H1 (cell line): Measurements from ENCODE around the gene TRPM1. TPM values are rescaled to one million over a fixed set of nuclear protein-coding genes. Genes with fewer than 3 reads are reported as not detected.

ENCODE experiments used
- CTCF ChIA-PET: fragments of 300-600 bp; sonication (Branson Sonifier 250); formaldehyde crosslinking; loops from one replicate; lab custom pipeline; 2021; ENCODE audit not compliant: partially characterized antibody; lab: Charles Lee
- POLR2A ChIA-PET: fragments of 300-600 bp; sonication (Branson Sonifier 250); formaldehyde crosslinking; loops from one replicate; lab custom pipeline; 2021; ENCODE audit warnings: inconsistent platforms; ENCODE audit not compliant: partially characterized antibody; lab: Charles Lee
- DNase-seq, 2 experiments: peaks; one replicate each; pipeline versions ENCODE4 v3.0.0 to v3.0.0-alpha.2; 2010 to 2022; ENCODE audit warnings: low spot score in 2 of 2, low read depth in 1 of 2, mixed read lengths in 1 of 2
- FAIRE-seq: peaks from 2 replicates; lab custom pipeline; 2011; peaks lifted over from hg19 to GRCh38; lab: Jason Lieb, UNC
- H2AFZ ChIP-seq: 2 replicates; pipeline ENCODE4 v1.8.1; 2012; ENCODE audit warnings: low read length, inconsistent platforms
- H2AK5ac ChIP-seq: 2 replicates; pipeline ENCODE4 v1.6.1; 2013; ENCODE audit warnings: low read depth, low read length
- H2BK120ac ChIP-seq: replicated peaks from 2 replicates; pipeline ENCODE3; 2013; ENCODE audit warnings: low read depth, low read length, inconsistent platforms
- H2BK12ac ChIP-seq: 2 replicates; pipeline ENCODE4 v1.6.1; 2013; ENCODE audit warnings: low read depth, low read length
- H2BK15ac ChIP-seq: 2 replicates; pipeline ENCODE4 v1.6.1; 2013; ENCODE audit warnings: low read length
- H2BK20ac ChIP-seq: 2 replicates; pipeline ENCODE4 v1.6.1; 2013; ENCODE audit warnings: low read length
- H2BK5ac ChIP-seq: 2 replicates; pipeline ENCODE4 v1.6.1; 2013; ENCODE audit warnings: low read depth, low read length
- H3K14ac ChIP-seq: 2 replicates; pipeline ENCODE4 v1.6.1; 2013; ENCODE audit warnings: inconsistent platforms; ENCODE audit not compliant: insufficient read length
- H3K18ac ChIP-seq: 2 replicates; pipeline ENCODE4 v1.6.1; 2013; ENCODE audit warnings: low read length; ENCODE audit errors: extremely low read depth
- H3K23ac ChIP-seq: 2 replicates; pipeline ENCODE4 v1.6.1; 2013; ENCODE audit warnings: inconsistent platforms; ENCODE audit not compliant: insufficient read length
- H3K23me2 ChIP-seq: 2 replicates; pipeline ENCODE4 v1.6.1; 2013; ENCODE audit warnings: low read depth, low read length
- H3K27ac ChIP-seq: 2 replicates; pipeline ENCODE4 v1.6.1; 2011; ENCODE audit warnings: low read depth, low read length, inconsistent platforms
- H3K27me3 ChIP-seq, 4 experiments: replicated peaks in 1 of 4; 1 replicate in 1 of 4; 2 replicates in 3 of 4; pipeline versions ENCODE4 v1.6.1 to v1.8.1; 2011 to 2013; ENCODE audit warnings: low read length in 3 of 4, mild to moderate bottlenecking in 3 of 4, inconsistent platforms in 2 of 4, mixed read lengths in 2 of 4, moderate library complexity in 1 of 4; ENCODE audit not compliant: control insufficient read depth in 3 of 4, insufficient read depth in 3 of 4; ENCODE audit errors: extremely low read depth in 1 of 4
- H3K36me3 ChIP-seq, 4 experiments: 2 replicates each; pipeline versions ENCODE4 v1.6.1 to v1.8.1; 2011 to 2013; ENCODE audit warnings: mild to moderate bottlenecking in 4 of 4, low read length in 3 of 4, moderate library complexity in 2 of 4, control low read depth in 1 of 4, inconsistent platforms in 1 of 4; ENCODE audit not compliant: insufficient read depth in 4 of 4, control insufficient read depth in 2 of 4
- H3K4ac ChIP-seq: replicated peaks from 2 replicates; pipeline ENCODE3; 2013; ENCODE audit warnings: low read length, low read depth, mixed read lengths, inconsistent platforms; ENCODE audit not compliant: insufficient read length
- H3K4me1 ChIP-seq, 4 experiments: replicated peaks in 1 of 4; 1 replicate in 1 of 4; 2 replicates in 3 of 4; pipeline versions ENCODE4 v1.6.1 to v1.8.1; 2011 to 2013; ENCODE audit warnings: low read length in 3 of 4, inconsistent platforms in 2 of 4, mixed read lengths in 1 of 4; ENCODE audit not compliant: insufficient read depth in 4 of 4, control insufficient read depth in 3 of 4
- H3K4me2 ChIP-seq, 2 experiments: 2 replicates each; pipeline versions ENCODE4 v1.6.1 to v1.8.1; 2011 to 2013; ENCODE audit warnings: low read depth in 2 of 2, low read length in 2 of 2, control low read depth in 1 of 2, inconsistent platforms in 1 of 2, mild to moderate bottlenecking in 1 of 2; ENCODE audit not compliant: insufficient read depth in 1 of 2
- H3K4me3 ChIP-seq, 4 experiments: fragments of 200-600, 300-600 bp in 1 of 4; sonication (generic), shearing (Covaris generic), sonication (Bioruptor Twin) in 1 of 4; 2 replicates each; pipeline versions ENCODE4 v1.5.1 to v1.8.1; 2011 to 2016; ENCODE audit warnings: low read length in 4 of 4, low read depth in 3 of 4, control low read depth in 2 of 4, inconsistent platforms in 2 of 4, mild to moderate bottlenecking in 2 of 4, mixed read lengths in 1 of 4, moderate library complexity in 1 of 4; ENCODE audit not compliant: insufficient read depth in 2 of 4; ENCODE audit errors: extremely low read depth in 1 of 4
- H3K56ac ChIP-seq: replicated peaks from 2 replicates; pipeline ENCODE3; 2013; ENCODE audit warnings: low read depth, mild to moderate bottlenecking, mixed read lengths, low read length, inconsistent platforms; ENCODE audit not compliant: insufficient read length
- H3K79me1 ChIP-seq: 2 replicates; pipeline ENCODE4 v1.6.1; 2013; ENCODE audit warnings: low read depth, low read length, control low read depth
- H3K79me2 ChIP-seq, 2 experiments: 2 replicates each; pipeline versions ENCODE4 v1.6.1 to v1.8.1; 2012 to 2013; ENCODE audit warnings: low read length in 2 of 2, mild to moderate bottlenecking in 2 of 2, inconsistent platforms in 1 of 2; ENCODE audit not compliant: insufficient read depth in 2 of 2, control insufficient read depth in 1 of 2
- H3K9ac ChIP-seq, 4 experiments: replicated peaks in 1 of 4; 1 replicate in 1 of 4; 2 replicates in 3 of 4; pipeline versions ENCODE4 v1.6.1 to v1.8.1; 2011 to 2013; ENCODE audit warnings: low read depth in 3 of 4, low read length in 3 of 4, control low read depth in 2 of 4, mild to moderate bottlenecking in 2 of 4, moderate library complexity in 2 of 4, inconsistent platforms in 1 of 4; ENCODE audit errors: extremely low read depth in 1 of 4
- H3K9me3 ChIP-seq, 2 experiments: 2 replicates each; pipeline versions ENCODE4 v1.6.1 to v1.8.1; 2012 to 2013; ENCODE audit warnings: mild to moderate bottlenecking in 2 of 2, moderate library complexity in 2 of 2, control low read depth in 1 of 2, inconsistent platforms in 1 of 2, low read depth in 1 of 2, low read length in 1 of 2, mixed read lengths in 1 of 2; ENCODE audit not compliant: insufficient read depth in 2 of 2
- H4K20me1 ChIP-seq, 2 experiments: replicated peaks in 1 of 2; 2 replicates each; pipeline versions ENCODE3 to v1.8.1; 2011 to 2013; ENCODE audit warnings: inconsistent platforms in 2 of 2, low read length in 2 of 2, mild to moderate bottlenecking in 1 of 2; ENCODE audit not compliant: insufficient read depth in 2 of 2, control insufficient read depth in 1 of 2
- H4K5ac ChIP-seq: 2 replicates; pipeline ENCODE4 v1.6.1; 2013; ENCODE audit warnings: low read length, low read depth, mixed read lengths, inconsistent platforms; ENCODE audit not compliant: insufficient read length
- H4K8ac ChIP-seq: 2 replicates; pipeline ENCODE4 v1.8.0; 2013; ENCODE audit warnings: mild to moderate bottlenecking, moderate library complexity, low read length, inconsistent platforms; ENCODE audit not compliant: insufficient read depth; ENCODE audit errors: extremely low read depth
- H4K91ac ChIP-seq: replicated peaks from 2 replicates; pipeline ENCODE3; 2013; ENCODE audit warnings: low read length, mixed read lengths, inconsistent platforms; ENCODE audit not compliant: insufficient read length
- JUN ChIP-seq: IDR thresholded peaks from 2 replicates; pipeline ENCODE4 v1.6.1; 2011; ENCODE audit warnings: low read depth, mild to moderate bottlenecking, improper control_type of control experiment, low read length
- JUND ChIP-seq: IDR thresholded peaks from 2 replicates; pipeline ENCODE4 v1.6.1; 2011; ENCODE audit warnings: mild to moderate bottlenecking, improper control_type of control experiment, low read length
- POU5F1 ChIP-seq: IDR thresholded peaks from 2 replicates; pipeline ENCODE4 v1.6.1; 2011; ENCODE audit warnings: low read depth, mild to moderate bottlenecking, low read length, moderate library complexity
- SAP30 ChIP-seq: fragments of 300-600 bp; sonication (generic); IDR thresholded peaks from 2 replicates; pipeline ENCODE4 v1.7.1; 2012; ENCODE audit warnings: low read length, moderate library complexity, mild to moderate bottlenecking, inconsistent platforms; ENCODE audit not compliant: insufficient read depth, insufficient replicate concordance
- TEAD4 ChIP-seq: IDR thresholded peaks from 2 replicates; pipeline ENCODE4 v1.6.1; 2012; ENCODE audit warnings: low read depth, low read length, inconsistent platforms, mixed read lengths
- YY1 ChIP-seq: IDR thresholded peaks from 2 replicates; pipeline ENCODE4 v1.6.1; 2011; ENCODE audit warnings: low read depth, mild to moderate bottlenecking, low read length
- WGBS, 2 experiments: shearing (Covaris generic) in 1 of 2; methylation state at CpG; one replicate each; pipeline versions ENCODE4 v1.1.6 to v1.1.7; 2013 to 2015; ENCODE audit warnings: low lambda C conversion rate in 2 of 2, mixed read lengths in 2 of 2, inconsistent platforms in 1 of 2, low coverage in 1 of 2, missing lambda C conversion rate in 1 of 2; ENCODE audit not compliant: insufficient replicate concordance in 2 of 2, insufficient coverage in 1 of 2, insufficient read length in 1 of 2; ENCODE audit errors: extremely low coverage in 1 of 2, missing lambda C conversion rate in 1 of 2; 5-methylcytosine and 5-hydroxymethylcytosine counted together
- polyA plus RNA-seq, 7 experiments: library from polyadenylated mRNA; depleted of rRNA in 3 of 7; stranded (reverse) in 5 of 7; unstranded in 2 of 7; fragments of >200 nt in 5 of 7; fragments of 200-250 nt in 2 of 7; gene quantifications; 1 replicate in 5 of 7; 2 replicates in 1 of 7; 4 replicates in 1 of 7; pipeline versions ENCODE4 v1.2.1 to v1.2.3, GENCODE V29; 2011 to 2013; ENCODE audit warnings: missing spikeins in 2 of 7, mixed read lengths in 2 of 7
- total RNA-seq: library from RNA; stranded (reverse); fragmentation: NEBNext Ultra II Directional; extraction: Animal tissue kit (Norgen Biotek cat#: 25700); gene quantifications from 2 replicates; pipeline ENCODE4 v1.2.1, GENCODE V29; 2021

Gene TRPM1
- total and polyA plus RNA-seq, 2 of the 8 experiments (the other 6 are each of a cell fraction or from before 2014, with no cell fraction given), result 0.05 TPM; not detected in 1

DNA sequence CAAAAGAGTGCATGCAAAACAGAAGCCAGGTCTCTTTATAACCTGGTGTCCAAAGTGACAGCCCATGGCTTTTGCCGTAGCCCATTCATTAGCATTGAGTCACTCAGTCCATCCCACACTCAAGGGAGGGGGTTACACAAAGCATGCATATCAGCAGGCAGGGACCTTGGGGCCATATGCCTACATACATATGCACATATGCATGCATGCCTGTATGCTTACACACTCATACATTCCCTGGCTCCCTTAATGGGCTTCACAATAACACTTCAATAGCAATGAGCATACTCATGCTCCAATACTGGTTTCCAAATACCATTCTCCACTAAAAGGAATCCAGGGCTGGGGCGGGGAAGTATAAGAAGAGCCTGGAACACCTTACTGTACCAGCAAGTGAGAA is 22.0 kb downstream of the TRPM1 start:
- Histone ChIP-seq H4K20me1 (peaks cover 0 to 2% of the 10 kb centered on the region in 2 experiments), H2BK15ac (no peak overlapping the region), H3K27me3 (peaks cover 0 to 2% (median 1%) of the 10 kb centered on the region in 4 experiments; a peak in 3 of 7 replicates), H2BK20ac (no peak overlapping the region; the same call in 1 of the 2 replicates), H2AK5ac (no peak overlapping the region), H3K9me3 (no peaks in the 10 kb centered on the region), H3K36me3 (no peaks in the 10 kb centered on the region), H3K14ac (no peak overlapping the region), H4K91ac (no peak overlapping the region), H2BK12ac (peak overlapping the region; percentile 5; the same call in 1 of the 2 replicates), H3K56ac (no peak overlapping the region), H3K79me2 (no peaks in the 10 kb centered on the region), H3K79me1 (no peaks in the 10 kb centered on the region), H3K27ac (no peak overlapping the region), H2BK5ac (0 out of 2 replicates have a peak overlapping the region, but pooled peaks have one; percentile 57), H3K4me1 (peaks cover 10 to 39% (median 22%) of the 10 kb centered on the region in 4 experiments), H3K4ac (no peak overlapping the region), H4K8ac (no peak overlapping the region), H3K18ac (peak overlapping the region; percentile 49; the same call in 1 of the 2 replicates), H3K4me2 (peak overlapping the region; percentile 53 to 71), H2AFZ (no peak overlapping the region), H2BK120ac (no peak overlapping the region), H3K4me3 (peak overlapping the region in 2 of 4 experiments; percentile 19 to 27; a peak in 3 of 8 replicates), H3K23me2 (peaks cover 3% of the 10 kb centered on the region), H3K9ac (no peak overlapping the region), H4K5ac (no peak overlapping the region), H3K23ac (no peak overlapping the region)
- CTCF ChIA-PET, result no interaction called here
- FAIRE-seq (peak; percentile 84), DNase-seq (peak in 1 of 2 experiments; percentile 73)
- POLR2A ChIA-PET, result no interaction called here
- 50% methylated on average over 2 of the region's 2 CpGs; no CpG with 5 or more reads in 1 of the 2 experiments for whole genome bisulfite sequencing, 2 experiments
- TF ChIP-seq TEAD4, result peak; percentile 48; the same call in 1 of the 2 replicates
- peak; percentile 28; the same call in 1 of the 2 replicates for TF ChIP-seq JUND
- TF ChIP-seq SAP30, result no peak
- no peak for TF ChIP-seq YY1
- TF ChIP-seq JUN, result peak; percentile 37; the same call in 1 of the 2 replicates
- peak; percentile 85 for TF ChIP-seq POU5F1
